CD4-positive, alpha-beta memory T cell (primary cell): ENCODE data around the gene WIPF3. TPM values are rescaled to one million over a fixed set of nuclear protein-coding genes. Genes with fewer than 3 reads are reported as not detected.
A peak's percentile ranks its signal among the peaks of the same experiment; 100 is the strongest.

ENCODE experiments used
- CTCF ChIA-PET: fragments of 350-600 bp; sonication (Branson Sonifier 250); formaldehyde crosslinking; loops from one replicate; lab custom pipeline; 2021; ENCODE audit warnings: inconsistent platforms; ENCODE audit not compliant: partially characterized antibody; lab: Charles Lee
- POLR2A ChIA-PET: fragments of 350-600 bp; sonication (Branson Sonifier 250); formaldehyde crosslinking; loops from one replicate; lab custom pipeline; 2021; ENCODE audit not compliant: partially characterized antibody; lab: Charles Lee
- DNase-seq, 5 donors: peaks; one replicate each; pipeline versions ENCODE4 v3.0.0 to v3.0.0-alpha.2; 2020 to 2022; ENCODE audit warnings: mixed read lengths in 1 of 5
- H3K27ac ChIP-seq: one replicate; pipeline ENCODE4 v1.7.0; 2013; ENCODE audit warnings: low read depth, low read length
- H3K27me3 ChIP-seq: 2 replicates; pipeline ENCODE4 v1.7.0; 2013; ENCODE audit warnings: mild to moderate bottlenecking, low read length, moderate library complexity; ENCODE audit not compliant: insufficient read depth
- H3K36me3 ChIP-seq: 2 replicates; pipeline ENCODE4 v1.7.0; 2013; ENCODE audit warnings: mild to moderate bottlenecking, low read length, moderate library complexity; ENCODE audit not compliant: insufficient read depth
- H3K4me1 ChIP-seq: 2 replicates; pipeline ENCODE4 v1.7.0; 2013; ENCODE audit warnings: mild to moderate bottlenecking, low read length, moderate library complexity; ENCODE audit not compliant: insufficient read depth
- H3K4me3 ChIP-seq, 2 donors: one replicate each; pipeline ENCODE4 v1.7.0; 2013; ENCODE audit warnings: low read length in 2 of 2, mild to moderate bottlenecking in 1 of 2
- H3K9me3 ChIP-seq, 2 donors: one replicate each; pipeline ENCODE4 v1.7.0; 2013; ENCODE audit warnings: low read length in 2 of 2, control low read depth in 1 of 2; ENCODE audit not compliant: control insufficient read depth in 1 of 2
- H3K27ac Mint-ChIP-seq, 7 donors: one replicate each; pipeline ENCODE4 v1.8.0; 2020 to 2021; ENCODE audit warnings: mixed read lengths in 7 of 7, mild to moderate bottlenecking in 6 of 7, inconsistent platforms in 3 of 7, moderate library complexity in 3 of 7
- H3K27me3 Mint-ChIP-seq, 2 donors: one replicate each; pipeline ENCODE4 v1.8.0; 2020 to 2021; ENCODE audit warnings: mixed read lengths in 2 of 2
- H3K36me3 Mint-ChIP-seq, 2 donors: one replicate each; pipeline ENCODE4 v1.8.0; 2020 to 2021; ENCODE audit warnings: mixed read lengths in 2 of 2, inconsistent platforms in 1 of 2, mild to moderate bottlenecking in 1 of 2
- H3K4me1 Mint-ChIP-seq, 4 donors: one replicate each; pipeline ENCODE4 v1.8.0; 2020 to 2021; ENCODE audit warnings: mixed read lengths in 4 of 4, mild to moderate bottlenecking in 1 of 4
- H3K4me3 Mint-ChIP-seq, 8 donors: one replicate each; pipeline ENCODE4 v1.8.0; 2020 to 2021; ENCODE audit warnings: mixed read lengths in 8 of 8, mild to moderate bottlenecking in 7 of 8, moderate library complexity in 6 of 8, inconsistent platforms in 3 of 8
- H3K9me3 Mint-ChIP-seq, 8 donors: one replicate each; pipeline ENCODE4 v1.8.0; 2020 to 2021; ENCODE audit warnings: mixed read lengths in 8 of 8, mild to moderate bottlenecking in 5 of 8, inconsistent platforms in 3 of 8, moderate library complexity in 1 of 8
- intact Hi-C: fragments of 100-400 bp; cut with micrococcal nuclease; formaldehyde crosslinking; loops from one replicate; pipeline ENCODE4 v1.15.1; 2023
- polyA plus RNA-seq, 2 donors: library from polyadenylated mRNA; unstranded; fragments of 300-500 nt; fragmentation: Illumina TruSeq; gene quantifications; one replicate each; pipeline ENCODE4 v1.2.3, GENCODE V29; 2021
- total RNA-seq, 2 experiments: library from RNA; stranded (reverse); gene quantifications; one replicate each; pipeline ENCODE4 v1.2.3, GENCODE V29; 2021

The WIPF3 gene
- total and polyA plus RNA-seq, 4 experiments from 2014 or later, result not detected

GRCh38 chr7:29871787-29872398 lies 65.6 kb downstream of the WIPF3 start:
- ChIA-PET CTCF (no interaction called here), POLR2A (no interaction called here)
- H3K4me1 Mint-ChIP-seq, result no peaks in the 10 kb centered on the region
- no peak overlapping the region for H3K27ac ChIP-seq
- H3K4me3 ChIP-seq, result no peak overlapping the region
- no peaks in the 10 kb centered on the region for H3K4me1 ChIP-seq
- peaks cover 11 to 18% of the 10 kb centered on the region in 2 donors for H3K27me3 Mint-ChIP-seq
- H3K27me3 ChIP-seq, result no peaks in the 10 kb centered on the region
- no peak for DNase-seq
- no peaks in the 10 kb centered on the region for H3K9me3 ChIP-seq
- intact Hi-C loops, result no loop called here
- no peak overlapping the region for H3K4me3 Mint-ChIP-seq
- no peaks in the 10 kb centered on the region for H3K36me3 Mint-ChIP-seq
- H3K36me3 ChIP-seq, result no peaks in the 10 kb centered on the region
- no peak overlapping the region for H3K27ac Mint-ChIP-seq
- peaks cover 0 to 2% (median 0%) of the 10 kb centered on the region in 8 donors for H3K9me3 Mint-ChIP-seq

DNA sequence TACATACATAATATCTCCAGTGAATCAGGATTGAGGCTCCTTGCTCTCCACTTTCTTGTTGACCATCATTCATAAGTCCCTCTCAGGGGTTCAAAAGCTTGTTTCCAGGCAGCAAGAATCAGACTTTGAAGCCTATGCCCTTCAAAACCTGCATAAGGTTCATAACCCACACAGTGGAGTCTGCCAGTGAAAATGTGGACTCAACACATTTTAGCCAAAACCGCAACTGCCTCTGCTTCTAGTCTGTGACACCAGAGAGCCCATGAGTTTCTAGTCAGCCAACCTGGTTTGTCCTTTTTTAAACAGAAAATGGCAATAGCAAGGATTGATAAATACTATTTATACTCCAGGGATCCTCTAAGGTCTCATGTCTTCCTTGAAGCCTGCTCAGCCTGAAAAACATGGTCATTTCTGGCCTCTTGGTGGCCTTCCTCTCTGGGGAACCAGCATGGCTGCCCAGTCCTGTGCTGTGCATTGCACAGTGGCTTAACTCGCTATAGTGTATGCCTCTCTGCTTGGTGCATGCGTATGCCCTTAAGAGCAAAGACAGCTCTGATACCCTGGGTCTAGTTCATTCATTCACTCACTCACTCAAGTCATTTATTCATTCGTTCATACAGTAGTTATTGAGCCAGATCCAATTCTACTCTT lies 67.5 kb downstream of the WIPF3 start:
- ChIA-PET POLR2A (no interaction called here), CTCF (no interaction called here)
- Histone ChIP-seq H3K9me3 (no peaks in the 10 kb centered on the region), H3K27ac (no peak overlapping the region), H3K4me3 (no peak overlapping the region), H3K36me3 (no peaks in the 10 kb centered on the region), H3K27me3 (no peaks in the 10 kb centered on the region), H3K4me1 (no peaks in the 10 kb centered on the region)
- H3K27me3 Mint-ChIP-seq, result peaks cover 10% of the 10 kb centered on the region in 2 donors
- DNase-seq, result no peak
- H3K9me3 Mint-ChIP-seq, result peaks cover 0 to 2% (median 0%) of the 10 kb centered on the region in 8 donors
- H3K4me1 Mint-ChIP-seq, result peaks cover 0 to 3% (median 1%) of the 10 kb centered on the region in 4 donors
- no peak overlapping the region for H3K4me3 Mint-ChIP-seq
- intact Hi-C loops, result no loop called here
- no peaks in the 10 kb centered on the region for H3K36me3 Mint-ChIP-seq
- no peak overlapping the region for H3K27ac Mint-ChIP-seq

DNA sequence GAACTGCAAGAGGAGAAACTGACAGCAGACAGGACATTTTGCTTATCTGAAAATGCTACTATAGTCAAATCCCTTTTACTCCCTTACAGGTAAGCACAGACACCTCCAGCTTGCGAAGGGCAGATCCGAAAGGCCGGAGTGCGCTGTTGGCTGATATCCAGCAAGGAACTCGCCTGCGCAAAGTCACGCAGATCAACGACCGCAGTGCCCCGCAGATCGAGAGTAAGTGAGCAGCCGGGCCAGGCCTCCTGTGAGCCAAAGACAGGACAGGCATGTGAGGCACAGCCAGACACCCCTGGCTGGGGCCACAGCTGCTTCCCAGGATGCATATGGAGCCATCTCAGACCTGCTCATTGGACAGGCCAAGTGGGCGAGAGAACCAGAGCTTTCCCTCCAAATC lies 69.4 kb downstream of the WIPF3 start:
- H3K27ac ChIP-seq, result no peak overlapping the region
- peaks cover 0 to 3% (median 1%) of the 10 kb centered on the region in 4 donors for H3K4me1 Mint-ChIP-seq
- no peak overlapping the region for H3K27ac Mint-ChIP-seq
- intact Hi-C loops, result no loop called here
- H3K27me3 Mint-ChIP-seq, result peaks cover 4 to 11% of the 10 kb centered on the region in 2 donors
- H3K27me3 ChIP-seq, result no peaks in the 10 kb centered on the region
- no peaks in the 10 kb centered on the region for H3K36me3 ChIP-seq
- no peak overlapping the region for H3K4me3 Mint-ChIP-seq
- no peaks in the 10 kb centered on the region for H3K9me3 ChIP-seq
- no peak for DNase-seq
- H3K4me1 ChIP-seq, result no peaks in the 10 kb centered on the region
- H3K4me3 ChIP-seq, result no peak overlapping the region
- CTCF ChIA-PET, result no interaction called here
- POLR2A ChIA-PET, result no interaction called here
- H3K36me3 Mint-ChIP-seq, result no peaks in the 10 kb centered on the region
- H3K9me3 Mint-ChIP-seq, result peaks cover 0 to 2% (median 0%) of the 10 kb centered on the region in 8 donors

DNA sequence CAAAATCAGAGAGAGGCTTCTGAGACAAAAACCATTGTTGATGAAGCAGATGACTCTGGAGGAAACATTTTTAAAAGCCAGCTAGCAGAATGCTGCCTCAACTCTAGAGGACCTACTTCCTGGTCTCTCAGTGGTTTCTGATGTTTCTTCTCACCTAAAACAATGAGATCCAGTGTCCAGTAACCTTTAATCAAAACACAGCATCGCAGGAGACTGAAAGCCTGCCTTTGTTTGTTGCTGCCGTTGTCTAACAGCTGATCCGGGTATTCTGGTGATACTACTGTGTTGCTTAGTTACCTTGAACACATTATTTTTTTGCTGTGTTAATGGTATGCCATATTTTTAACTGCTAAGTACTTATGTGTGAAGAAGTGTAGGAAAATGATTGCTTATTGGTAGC lies 70.9 kb downstream of the WIPF3 start:
- Mint-ChIP-seq H3K4me1 (peaks cover 0 to 3% (median 1%) of the 10 kb centered on the region in 4 donors), H3K36me3 (no peaks in the 10 kb centered on the region), H3K27ac (no peak overlapping the region), H3K9me3 (no peaks in the 10 kb centered on the region), H3K27me3 (peaks cover 6 to 18% of the 10 kb centered on the region in 2 donors), H3K4me3 (no peak overlapping the region)
- no peak overlapping the region for H3K27ac ChIP-seq
- no peaks in the 10 kb centered on the region for H3K4me1 ChIP-seq
- ChIA-PET CTCF (interaction anchor here (3.7 kb wide), 1 partner anchor 186 kb away, joined by 31 read pairs; no protein-coding TSS in a partner anchor), POLR2A (no interaction called here)
- H3K4me3 ChIP-seq, result no peak overlapping the region
- H3K9me3 ChIP-seq, result no peaks in the 10 kb centered on the region
- no peaks in the 10 kb centered on the region for H3K36me3 ChIP-seq
- DNase-seq, result no peak
- no peaks in the 10 kb centered on the region for H3K27me3 ChIP-seq
- intact Hi-C loops, result no loop called here

DNA sequence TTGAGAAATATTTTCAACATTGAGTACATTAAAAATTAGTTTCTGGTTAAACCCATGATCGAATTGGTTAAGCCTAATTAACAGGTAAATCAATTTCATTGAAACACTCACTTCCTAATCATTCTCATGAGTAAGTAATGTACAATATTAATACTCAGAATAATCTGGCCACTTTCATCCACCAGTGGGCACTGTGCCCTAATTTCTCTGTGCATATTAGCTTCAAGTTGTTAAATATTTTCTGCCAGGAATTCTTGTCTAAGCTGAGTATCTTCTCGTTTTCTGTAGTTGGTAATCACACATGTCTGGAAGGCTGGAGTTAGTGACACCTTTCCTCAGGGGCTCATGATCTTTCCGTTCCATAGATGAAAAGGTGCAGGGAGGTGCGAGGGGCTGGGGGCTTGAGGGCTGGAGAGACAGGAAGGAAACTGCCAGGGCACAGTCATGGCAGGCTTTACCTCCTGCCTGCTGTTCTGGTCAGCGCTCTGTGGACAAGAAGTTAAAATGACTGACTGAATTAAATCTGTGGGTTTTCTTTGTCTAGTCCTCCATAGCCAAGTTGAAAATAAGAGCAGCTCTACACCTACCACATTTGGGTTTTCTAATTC lies 71.9 kb downstream of the WIPF3 start:
- Histone ChIP-seq H3K27me3 (no peaks in the 10 kb centered on the region), H3K9me3 (no peaks in the 10 kb centered on the region), H3K36me3 (no peaks in the 10 kb centered on the region), H3K4me3 (no peak overlapping the region), H3K27ac (no peak overlapping the region), H3K4me1 (no peaks in the 10 kb centered on the region)
- ChIA-PET CTCF (interaction anchor here (0.6 to 3.7 kb wide), 7 partner anchors 14 to 686 kb away, joined by 3 to 31 read pairs (median 4); no protein-coding TSS in a partner anchor), POLR2A (no interaction called here)
- Mint-ChIP-seq H3K36me3 (no peaks in the 10 kb centered on the region), H3K27ac (no peak overlapping the region), H3K27me3 (peaks cover 9 to 18% of the 10 kb centered on the region in 2 donors), H3K4me3 (no peak overlapping the region), H3K9me3 (no peaks in the 10 kb centered on the region), H3K4me1 (peaks cover 3 to 5% (median 3%) of the 10 kb centered on the region in 4 donors)
- DNase-seq, result peak in 4 of 5 donors; percentile 6 to 12 (median 10)
- intact Hi-C loops, result loop anchor here (1.0 to 2.0 kb wide), 2 partner anchors 43 to 196 kb away; no protein-coding TSS in a partner anchor

DNA sequence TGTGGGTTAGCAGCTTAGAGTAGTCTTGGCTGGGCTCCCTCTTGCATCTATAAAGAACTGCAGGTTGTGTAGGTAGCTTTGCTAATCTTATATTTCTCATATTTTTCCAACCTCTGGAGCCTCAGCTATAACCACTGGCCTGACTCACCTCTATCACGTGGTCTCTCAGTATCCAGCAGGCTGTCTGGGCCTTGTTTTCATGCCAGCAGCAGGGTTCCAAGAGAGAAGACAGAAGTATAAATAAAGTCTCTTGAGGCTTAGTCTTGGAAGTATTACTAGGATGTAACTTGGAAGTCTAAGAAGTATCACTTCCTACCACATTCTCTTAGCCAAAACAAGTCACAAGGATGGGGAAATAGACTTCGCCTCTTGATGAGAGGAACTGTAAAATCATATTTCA lies 73.3 kb downstream of the WIPF3 start:
- Mint-ChIP-seq H3K36me3 (no peaks in the 10 kb centered on the region), H3K4me1 (peaks cover 3 to 8% (median 5%) of the 10 kb centered on the region in 4 donors), H3K27me3 (peaks cover 13 to 18% of the 10 kb centered on the region in 2 donors), H3K9me3 (no peaks in the 10 kb centered on the region), H3K4me3 (no peak overlapping the region), H3K27ac (no peak overlapping the region)
- no peak for DNase-seq
- ChIA-PET POLR2A (no interaction called here), CTCF (interaction anchor here (1.0 to 3.7 kb wide), 4 partner anchors 15 to 399 kb away, joined by 3 to 31 read pairs (median 6); no protein-coding TSS in a partner anchor)
- Histone ChIP-seq H3K27me3 (no peaks in the 10 kb centered on the region), H3K4me3 (no peak overlapping the region), H3K9me3 (no peaks in the 10 kb centered on the region), H3K36me3 (no peaks in the 10 kb centered on the region), H3K4me1 (no peaks in the 10 kb centered on the region), H3K27ac (no peak overlapping the region)
- intact Hi-C loops, result loop anchor here (2.0 kb wide), 1 partner anchor 41 kb away; no protein-coding TSS in a partner anchor

- H3K9me3 Mint-ChIP-seq, result no peaks in the 10 kb centered on the region
- ChIA-PET CTCF (no interaction called here), POLR2A (no interaction called here)
- no peaks in the 10 kb centered on the region for H3K27me3 ChIP-seq
- intact Hi-C loops, result no loop called here
- no peak for DNase-seq
- no peak overlapping the region for H3K27ac Mint-ChIP-seq
- H3K4me1 Mint-ChIP-seq, result peaks cover 3 to 8% (median 5%) of the 10 kb centered on the region in 4 donors
- no peak overlapping the region for H3K4me3 ChIP-seq
- H3K4me3 Mint-ChIP-seq, result no peak overlapping the region
- H3K36me3 Mint-ChIP-seq, result no peaks in the 10 kb centered on the region
- H3K36me3 ChIP-seq, result no peaks in the 10 kb centered on the region
- H3K9me3 ChIP-seq, result no peaks in the 10 kb centered on the region
- no peak overlapping the region for H3K27ac ChIP-seq
- peaks cover 12 to 17% of the 10 kb centered on the region in 2 donors for H3K27me3 Mint-ChIP-seq
- H3K4me1 ChIP-seq, result no peaks in the 10 kb centered on the region
Observed at GRCh38 chr7:29881724-29882123, 75.4 kb downstream of the WIPF3 start.
